HUES64 (cell line): Measurements from ENCODE around the gene ATAD2B.
"Not testable (repeated sequence)": the region's sequence is repeated elsewhere in the genome, so short reads cannot be mapped to it uniquely, and the experiment has no call there.

ENCODE experiments used
- H3K27ac ChIP-seq: 2 replicates; pipeline ENCODE4 v1.7.0; 2013; ENCODE audit warnings: low read depth, low read length, inconsistent platforms
- H3K27me3 ChIP-seq: 2 replicates; pipeline ENCODE4 v1.6.1; 2013; ENCODE audit warnings: mild to moderate bottlenecking, low read length; ENCODE audit not compliant: insufficient read depth
- H3K36me3 ChIP-seq: 2 replicates; pipeline ENCODE4 v1.6.1; 2013; ENCODE audit warnings: mild to moderate bottlenecking, low read length; ENCODE audit not compliant: insufficient read depth
- H3K4me1 ChIP-seq: 2 replicates; pipeline ENCODE4 v1.6.1; 2013; ENCODE audit warnings: mild to moderate bottlenecking, low read length, moderate library complexity; ENCODE audit not compliant: insufficient read depth
- H3K4me3 ChIP-seq: 2 replicates; pipeline ENCODE4 v1.5.1; 2013; ENCODE audit warnings: mild to moderate bottlenecking, low read length, moderate library complexity
- H3K9ac ChIP-seq: 2 replicates; pipeline ENCODE4 v1.6.1; 2013; ENCODE audit warnings: mild to moderate bottlenecking, low read depth, low read length
- H3K9me3 ChIP-seq: 2 replicates; pipeline ENCODE4 v1.6.1; 2013; ENCODE audit warnings: low read depth, low read length; ENCODE audit not compliant: insufficient read depth
- WGBS: fragments of 150-250, 120-280 bp; methylation state at CpG from one replicate; pipeline ENCODE4 v1.1.7; 2013; ENCODE audit warnings: missing lambda C conversion rate; 5-methylcytosine and 5-hydroxymethylcytosine counted together

Gene ATAD2B

GRCh38 chr2:23745726-23746105 lies 181.2 kb downstream of the ATAD2B start:
- Histone ChIP-seq H3K27me3 (no peaks in the 10 kb centered on the region), H3K9me3 (no peaks in the 10 kb centered on the region), H3K4me1 (peaks cover 9% of the 10 kb centered on the region), H3K27ac (no peak overlapping the region), H3K4me3 (no peak overlapping the region), H3K36me3 (no peaks in the 10 kb centered on the region), H3K9ac (no peak overlapping the region)

- peaks cover 4% of the 10 kb centered on the region for H3K4me1 ChIP-seq
Measured at GRCh38 chr2:23745068-23745725, 181.7 kb downstream of the ATAD2B start.

GRCh38 chr2:23736783-23737182 lies 190.1 kb downstream of the ATAD2B start:
- 94% methylated on average over 9 of the region's 9 CpGs for WGBS
- not testable (repeated sequence) for H3K9ac ChIP-seq, H3K4me3 ChIP-seq, H3K27me3 ChIP-seq, H3K36me3 ChIP-seq, H3K27ac ChIP-seq, H3K4me1 ChIP-seq
- peaks cover 15% of the 10 kb centered on the region for H3K9me3 ChIP-seq

More at GRCh38 chr2:23745068-23745725, 181.7 kb downstream of the ATAD2B start:
- Histone ChIP-seq H3K9me3 (no peaks in the 10 kb centered on the region), H3K4me3 (no peak overlapping the region), H3K27me3 (no peaks in the 10 kb centered on the region), H3K9ac (no peak overlapping the region), H3K27ac (no peak overlapping the region), H3K36me3 (no peaks in the 10 kb centered on the region)
- WGBS = 90% methylated on average over 8 of the region's 8 CpGs

- Histone ChIP-seq H3K9ac (no peak overlapping the region), H3K27me3 (no peaks in the 10 kb centered on the region), H3K9me3 (peaks cover 15% of the 10 kb centered on the region), H3K4me1 (no peaks in the 10 kb centered on the region), H3K4me3 (no peak overlapping the region), H3K36me3 (0 out of 2 replicates have a peak, but pooled peaks cover 4% of the 10 kb centered on the region), H3K27ac (no peak overlapping the region)
- WGBS = 95% methylated on average over 3 of the region's 3 CpGs
Measured at GRCh38 chr2:23734416-23734815, 192.5 kb downstream of the ATAD2B start.

GRCh38 chr2:23723029-23723428 lies 203.9 kb downstream of the ATAD2B start:
- not testable (repeated sequence) for H3K36me3 ChIP-seq, H3K9me3 ChIP-seq, H3K4me3 ChIP-seq, H3K27me3 ChIP-seq, H3K27ac ChIP-seq, H3K4me1 ChIP-seq, H3K9ac ChIP-seq
- 90% methylated on average over 3 of the region's 3 CpGs for WGBS

GRCh38 chr2:23722255-23722654 lies 204.7 kb downstream of the ATAD2B start:
- Histone ChIP-seq H3K9ac (no peak overlapping the region), H3K27me3 (no peaks in the 10 kb centered on the region), H3K4me3 (no peak overlapping the region), H3K36me3 (0 out of 2 replicates have a peak, but pooled peaks cover 4% of the 10 kb centered on the region), H3K9me3 (0 out of 2 replicates have a peak, but pooled peaks cover 4% of the 10 kb centered on the region), H3K4me1 (no peaks in the 10 kb centered on the region), H3K27ac (no peak overlapping the region)
- WGBS = no CpG with 5 or more reads among the region's 3 CpGs

GRCh38 chr2:23721454-23721826 lies 205.5 kb downstream of the ATAD2B start:
- Histone ChIP-seq H3K4me1 (no peaks in the 10 kb centered on the region), H3K27ac (no peak overlapping the region), H3K4me3 (no peak overlapping the region), H3K9ac (no peak overlapping the region), H3K27me3 (no peaks in the 10 kb centered on the region), H3K36me3 (0 out of 2 replicates have a peak, but pooled peaks cover 4% of the 10 kb centered on the region), H3K9me3 (0 out of 2 replicates have a peak, but pooled peaks cover 4% of the 10 kb centered on the region)
- 97% methylated on average over 2 of the region's 2 CpGs for WGBS

- 0 out of 2 replicates have a peak, but pooled peaks cover 4% of the 10 kb centered on the region for H3K36me3 ChIP-seq
- no peaks in the 10 kb centered on the region for H3K27me3 ChIP-seq
- no peaks in the 10 kb centered on the region for H3K4me1 ChIP-seq
- WGBS = 91% methylated on average over 4 of the region's 4 CpGs
- no peak overlapping the region for H3K27ac ChIP-seq
- no peak overlapping the region for H3K9ac ChIP-seq
- 0 out of 2 replicates have a peak, but pooled peaks cover 4% of the 10 kb centered on the region for H3K9me3 ChIP-seq
- H3K4me3 ChIP-seq = no peak overlapping the region
Measured at GRCh38 chr2:23720705-23721453, 206.0 kb downstream of the ATAD2B start.

- Histone ChIP-seq H3K9ac (no peak overlapping the region), H3K9me3 (0 out of 2 replicates have a peak, but pooled peaks cover 4% of the 10 kb centered on the region), H3K27ac (no peak overlapping the region), H3K36me3 (0 out of 2 replicates have a peak, but pooled peaks cover 4% of the 10 kb centered on the region), H3K4me3 (no peak overlapping the region), H3K27me3 (no peaks in the 10 kb centered on the region), H3K4me1 (no peaks in the 10 kb centered on the region)
- 90% methylated on average over 5 of the region's 5 CpGs for WGBS
Measured at GRCh38 chr2:23719716-23720115, 207.2 kb downstream of the ATAD2B start.

- WGBS = 89% methylated on average over 4 of the region's 4 CpGs
Measured at GRCh38 chr2:23718931-23719700, 207.8 kb downstream of the ATAD2B start.

GRCh38 chr2:23713351-23713750 lies 213.6 kb downstream of the ATAD2B start:
- H3K4me3 ChIP-seq = no peak overlapping the region
- H3K9ac ChIP-seq = no peak overlapping the region
- no peaks in the 10 kb centered on the region for H3K9me3 ChIP-seq
- H3K4me1 ChIP-seq = peaks cover 18% of the 10 kb centered on the region; the same call in 1 of the 2 replicates
- no peaks in the 10 kb centered on the region for H3K27me3 ChIP-seq
- no peak overlapping the region for H3K27ac ChIP-seq
- H3K36me3 ChIP-seq = no peaks in the 10 kb centered on the region
- 93% methylated on average over 5 of the region's 5 CpGs for WGBS

More at GRCh38 chr2:23718931-23719700, 207.8 kb downstream of the ATAD2B start:
- Histone ChIP-seq H3K4me1 (no peaks in the 10 kb centered on the region), H3K9ac (no peak overlapping the region), H3K36me3 (0 out of 2 replicates have a peak, but pooled peaks cover 4% of the 10 kb centered on the region), H3K27me3 (no peaks in the 10 kb centered on the region), H3K4me3 (no peak overlapping the region), H3K27ac (no peak overlapping the region), H3K9me3 (0 out of 2 replicates have a peak, but pooled peaks cover 4% of the 10 kb centered on the region)
